Glomerular endothelial cell (primary cell): ENCODE data around the gene TFIP11. TPM values are rescaled to one million over a fixed set of nuclear protein-coding genes. Genes with fewer than 3 reads are reported as not detected.

Experiments
- DNase-seq: peaks from one replicate; pipeline ENCODE4 v3.0.0-alpha.2; 2011; ENCODE audit warnings: low read depth, low spot score; ENCODE audit errors: extremely low read depth
- total RNA-seq: library from RNA; depleted of rRNA; stranded (reverse); fragments of >200 nt; gene quantifications from 2 replicates; pipeline ENCODE4 v1.2.3, GENCODE V29; 2015

TFIP11 gene
- 19.8 and 29.0 TPM in 2 replicates for total RNA-seq

DNA sequence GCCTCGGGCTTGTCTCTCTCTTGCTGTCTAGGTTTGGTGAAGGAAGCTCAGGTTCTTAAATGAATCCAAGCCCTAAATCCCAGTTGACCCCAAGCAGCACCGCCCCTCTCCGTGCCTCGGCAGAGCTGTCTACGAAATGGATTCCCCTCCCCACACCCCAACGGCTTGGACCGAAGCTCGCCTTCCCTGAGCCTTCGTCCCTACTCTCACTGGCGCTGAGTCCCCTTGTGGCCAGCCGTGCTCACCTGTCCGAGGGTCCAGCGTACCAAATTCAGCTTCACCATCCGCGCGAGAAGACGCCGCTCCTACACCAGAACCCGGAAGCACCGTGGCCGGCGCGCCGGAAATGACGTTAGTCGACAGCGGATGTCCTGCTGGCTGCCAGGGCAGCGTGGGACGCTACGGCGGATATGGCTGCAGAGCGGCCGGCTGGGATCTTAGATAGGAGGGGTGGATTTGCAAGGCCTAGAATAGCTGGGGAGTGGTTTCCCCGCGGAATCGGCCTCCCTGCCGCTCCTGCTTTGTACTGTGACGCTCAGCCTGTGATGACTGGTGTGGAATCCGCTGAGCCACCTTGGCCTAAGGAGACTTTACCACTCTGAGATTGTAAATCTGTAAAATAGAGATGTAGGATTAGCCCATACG lies at the start of gene TFIP11:
Gene TFIP11 (minus strand): TSS at position 325 of the 645 bp plus-strand sequence. CDS start 2,201 bp downstream, outside the sequence.
- no peak for DNase-seq

DNA sequence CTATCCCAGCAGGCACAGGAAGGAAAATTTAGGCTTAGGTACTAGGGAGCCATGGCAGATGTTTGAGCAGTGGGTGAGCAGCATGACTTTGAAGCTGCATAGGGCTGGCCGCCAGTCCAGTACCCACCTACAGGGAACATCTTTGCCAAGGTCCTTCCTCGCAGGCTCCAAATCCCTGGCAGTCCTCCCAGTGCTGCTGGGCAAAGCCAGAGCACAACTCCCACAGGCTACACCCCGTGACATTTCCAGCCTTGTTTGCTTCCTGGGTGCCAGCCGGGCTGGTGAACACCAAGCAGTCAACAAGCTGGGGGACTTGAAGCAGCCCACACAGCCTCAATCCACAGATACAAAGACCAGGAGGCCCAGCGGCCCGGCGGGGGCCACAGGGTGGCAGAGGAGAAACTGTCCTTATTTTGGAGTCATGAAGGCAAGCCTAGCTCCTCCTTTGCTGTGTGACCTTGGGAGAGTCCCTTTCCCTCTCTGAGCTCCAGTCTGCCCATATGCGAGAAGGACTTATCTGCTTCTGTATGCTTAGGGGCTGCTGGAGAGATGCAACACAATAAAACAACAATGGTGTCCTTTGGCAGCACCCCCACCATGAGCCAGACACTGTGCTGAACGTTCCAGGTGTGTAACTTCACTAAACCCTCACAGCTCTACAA lies 49.6 kb upstream of the TFIP11 start:
- no peak for DNase-seq

DNA sequence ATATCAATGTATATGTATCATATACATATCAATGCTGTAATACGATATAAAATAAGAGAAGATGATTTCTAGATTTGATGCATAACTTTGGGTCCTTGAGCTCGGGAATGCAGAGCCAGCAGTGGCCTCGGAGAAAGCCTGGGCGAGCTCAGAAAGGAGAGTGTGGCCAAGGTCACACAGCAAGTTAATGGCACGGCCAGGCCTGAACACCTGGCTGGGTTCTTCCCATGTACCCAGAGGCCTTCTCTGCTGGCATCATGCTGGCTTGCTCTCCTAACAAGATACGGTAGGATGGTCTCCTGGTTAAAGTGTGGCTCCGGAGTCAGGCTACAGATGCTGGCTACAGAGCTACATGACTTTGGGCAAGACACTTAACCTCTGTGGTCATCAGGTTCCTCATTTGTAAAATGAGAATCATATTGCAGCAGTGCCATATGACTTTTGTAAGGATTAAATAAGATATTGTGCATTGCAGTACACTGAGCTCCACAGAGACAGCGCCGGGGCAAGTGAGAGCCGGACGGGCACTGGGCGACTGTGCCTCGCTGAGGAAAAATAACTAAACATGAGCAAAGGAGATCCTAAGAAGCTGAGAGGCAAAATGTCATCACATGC lies 47.8 kb upstream of the TFIP11 start:
- no peak for DNase-seq

DNA sequence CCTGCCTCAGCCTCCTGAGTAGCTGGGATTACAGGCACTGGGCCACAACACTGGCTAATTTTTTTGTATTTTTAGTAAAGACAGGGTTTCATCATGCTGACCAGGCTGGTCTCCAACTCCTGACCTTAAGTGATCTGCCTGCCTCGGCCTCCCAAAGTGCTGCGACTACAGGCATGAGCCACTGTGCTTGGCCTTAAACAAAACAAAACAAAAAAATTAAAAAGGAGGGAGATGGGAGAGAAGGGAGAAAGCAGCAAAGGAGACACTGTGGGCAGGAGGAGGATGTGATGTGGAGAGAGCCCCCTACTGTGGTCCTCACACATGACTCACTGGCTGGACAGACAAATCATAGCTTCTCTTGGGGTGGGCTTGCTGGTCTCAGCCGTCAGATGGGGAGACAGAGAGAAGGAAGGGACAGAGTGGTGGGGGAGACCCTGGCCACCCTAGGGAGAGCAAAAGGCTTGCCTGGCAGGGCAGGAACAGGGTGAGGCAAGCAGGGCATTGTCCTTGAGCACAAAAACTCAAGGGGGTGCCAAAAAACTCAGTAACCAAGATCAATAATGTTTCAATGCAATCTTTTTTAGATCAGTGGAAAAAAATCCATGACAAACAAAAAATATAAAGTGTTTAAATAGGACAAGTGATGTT lies 46.1 kb upstream of the TFIP11 start:
- DNase-seq = no peak

DNA sequence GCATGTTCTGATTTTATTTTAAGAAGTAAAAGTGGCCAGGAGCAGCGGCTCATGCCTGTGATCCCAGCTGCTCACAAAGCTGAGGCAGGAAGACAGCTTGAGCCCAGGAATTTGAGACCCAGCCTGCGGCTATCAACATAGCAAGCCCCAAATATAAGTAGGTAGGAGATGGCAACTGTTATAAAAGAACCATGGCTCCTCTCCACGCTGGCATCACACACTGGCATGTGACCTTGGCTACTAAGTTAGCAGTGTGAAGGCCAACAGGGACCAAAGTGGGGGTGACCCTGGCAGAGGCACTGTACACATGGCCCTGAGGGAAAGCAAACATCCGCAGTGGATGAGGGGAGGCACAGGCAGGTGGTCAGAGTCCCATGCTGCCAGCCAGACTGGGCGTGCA lies 44.6 kb upstream of the TFIP11 start:
- no peak for DNase-seq

DNA sequence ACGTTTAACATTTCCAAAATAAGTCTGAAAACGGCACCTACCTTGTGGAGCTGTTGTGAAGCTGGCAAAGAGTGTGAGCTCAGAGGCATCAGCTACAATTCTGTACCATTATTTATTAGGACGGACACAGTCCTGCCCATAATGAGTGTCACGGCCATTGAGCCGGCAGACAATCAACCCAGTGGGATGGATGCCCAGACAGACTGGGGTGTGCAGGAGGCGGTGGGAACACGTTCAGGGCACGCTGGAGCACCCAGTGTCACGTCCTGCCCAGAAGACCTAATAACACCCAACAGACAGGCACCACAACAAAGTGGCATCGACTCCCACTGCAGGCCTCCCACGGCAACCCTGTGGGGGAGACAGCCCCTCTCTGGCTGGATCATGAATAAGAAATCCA lies 43.2 kb upstream of the TFIP11 start:
- no peak for DNase-seq

DNA sequence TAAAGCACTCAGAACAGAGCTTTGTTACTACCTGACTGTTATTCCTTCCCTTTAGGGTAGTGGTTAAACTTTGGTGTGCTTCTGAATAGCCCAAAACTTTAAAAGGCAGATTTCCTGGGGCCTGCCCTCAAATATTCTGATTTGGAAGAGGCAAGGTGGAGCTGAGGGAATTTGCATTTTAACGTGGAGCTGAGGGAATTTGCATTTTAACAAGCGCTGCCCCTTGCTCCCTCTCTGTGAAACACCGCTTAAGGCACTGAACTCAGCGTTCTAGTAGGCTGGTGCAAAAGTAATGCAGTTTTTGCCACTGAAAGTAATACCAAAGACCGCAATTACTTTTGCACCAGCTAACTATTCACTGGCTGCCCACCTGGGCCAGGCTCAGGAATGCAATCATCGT lies 42.7 kb upstream of the TFIP11 start:
- DNase-seq = no peak

DNA sequence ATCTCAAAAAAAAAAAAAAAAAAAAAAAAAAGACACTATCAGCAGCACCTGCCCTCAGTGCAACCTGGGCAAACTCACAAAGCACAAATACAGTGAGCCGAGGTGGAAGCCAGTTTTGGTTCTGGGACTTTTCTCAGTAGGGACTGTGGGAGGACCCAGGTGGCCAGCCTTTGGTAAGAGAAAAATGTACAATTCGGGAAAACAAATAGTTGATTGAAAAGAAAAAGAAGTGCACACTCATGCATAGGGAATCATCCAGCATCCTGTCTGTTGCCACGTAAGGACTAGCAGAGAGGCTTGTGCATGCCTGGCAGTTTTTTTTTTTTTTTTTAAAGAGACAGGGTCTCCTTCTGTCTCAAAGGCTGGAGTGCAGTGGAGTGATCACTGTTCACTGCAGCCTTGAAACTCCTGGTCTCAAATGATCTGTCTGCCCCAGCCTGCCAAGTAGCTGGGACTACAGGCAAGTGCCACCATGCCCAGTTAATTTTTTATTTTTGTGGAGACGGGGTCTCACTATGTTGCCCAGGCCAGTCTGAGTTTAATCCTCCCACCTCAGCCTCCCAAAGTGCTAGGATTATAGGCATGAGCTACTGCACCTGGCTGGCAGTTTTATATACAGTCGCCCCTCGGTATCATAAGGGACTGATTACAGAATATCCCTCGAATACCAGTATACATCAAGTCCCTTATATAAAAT lies 40.9 kb upstream of the TFIP11 start:
- DNase-seq = no peak

DNA sequence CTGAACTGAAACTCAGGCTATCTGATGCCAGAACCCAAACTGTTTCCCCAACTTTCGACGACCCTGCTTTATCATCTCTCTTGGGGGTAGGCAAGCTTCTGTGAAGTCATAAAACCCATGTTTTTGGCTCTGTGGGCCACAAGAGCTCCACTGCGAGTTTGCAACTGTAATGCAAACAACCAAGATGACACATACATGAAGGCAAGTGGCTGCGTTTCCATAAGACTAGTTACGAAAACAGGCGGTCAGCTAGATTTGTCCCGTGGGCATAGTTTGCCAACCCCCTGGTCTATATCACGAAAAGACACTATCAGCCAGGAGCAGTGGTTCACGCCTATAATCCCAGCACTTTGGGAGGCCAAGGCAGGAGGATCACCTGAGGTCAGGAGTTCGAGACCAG lies 40.2 kb upstream of the TFIP11 start:
- no peak for DNase-seq

DNA sequence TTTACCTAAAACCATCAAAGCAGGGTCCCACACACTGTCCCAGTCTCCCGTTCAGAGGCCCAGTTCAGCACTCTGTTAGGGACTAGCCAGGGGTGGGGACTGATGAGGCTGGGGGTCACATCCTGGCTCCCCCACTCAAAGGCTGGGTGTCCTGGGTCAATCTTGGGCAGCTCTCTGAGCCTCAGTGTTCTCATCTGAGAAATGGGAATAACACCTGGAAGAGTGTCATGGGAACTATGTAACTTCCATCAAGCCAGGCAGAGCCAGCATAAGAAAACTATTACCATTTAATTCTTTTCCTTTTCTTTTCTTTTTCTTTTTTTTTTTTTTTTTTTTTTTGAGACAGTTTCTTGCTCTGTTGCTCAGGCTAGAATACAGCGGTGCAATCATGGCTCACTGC lies 39.3 kb upstream of the TFIP11 start:
- DNase-seq = no peak

DNA sequence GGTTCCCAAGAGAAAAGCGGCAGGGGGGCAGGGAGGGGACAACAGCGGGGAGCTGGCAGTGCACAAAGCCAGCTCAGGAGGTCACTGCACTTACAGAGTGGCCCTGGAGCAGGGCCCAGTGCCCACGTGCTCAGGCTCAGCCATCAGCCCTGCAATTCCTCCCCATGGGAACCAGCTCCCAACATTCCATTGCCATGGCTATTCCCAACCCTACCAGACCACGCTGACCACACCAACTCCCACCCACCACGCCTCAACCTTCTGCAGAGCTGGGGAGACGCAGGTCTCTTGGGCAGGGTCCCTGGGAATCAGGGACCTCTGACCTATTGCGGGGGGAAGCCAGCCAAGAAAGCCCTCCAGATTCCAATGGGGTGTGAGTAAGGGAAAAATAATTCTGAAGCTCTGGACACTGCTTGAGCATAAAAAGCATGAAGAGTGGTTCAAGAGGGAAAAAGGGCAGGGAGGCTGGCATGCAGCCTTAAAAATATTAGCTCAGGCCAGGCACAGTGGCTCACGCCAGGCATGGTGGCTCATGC lies 38.3 kb upstream of the TFIP11 start:
- DNase-seq = no peak

DNA sequence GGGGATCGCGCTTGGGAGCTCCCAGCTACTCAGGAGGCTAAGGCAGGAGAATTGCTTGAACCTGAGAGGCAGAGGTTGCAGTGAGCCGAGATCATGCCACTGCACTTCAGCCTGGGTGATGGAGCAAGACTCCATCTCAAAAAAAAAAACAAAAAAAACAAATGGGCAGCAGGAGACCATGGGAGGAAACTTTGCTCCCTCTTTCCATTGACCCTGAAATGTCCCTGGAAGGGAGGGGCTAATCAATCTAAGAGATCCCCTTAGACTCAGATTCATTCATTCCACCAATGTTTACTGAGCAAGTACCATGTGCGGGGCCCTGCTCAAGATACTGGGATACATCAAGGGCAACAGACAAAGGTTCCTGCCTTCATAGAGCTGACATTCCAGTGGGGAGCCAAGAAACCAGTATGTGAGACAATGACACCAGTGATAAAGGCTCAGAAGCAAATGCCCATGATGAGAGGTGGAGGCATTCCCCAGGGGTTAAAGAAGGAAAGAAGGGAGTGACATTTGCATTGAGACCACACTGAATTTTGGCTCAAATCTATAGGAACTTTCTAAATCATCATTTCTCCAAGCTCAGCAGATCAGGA lies 37.7 kb upstream of the TFIP11 start:
- no peak for DNase-seq

DNA sequence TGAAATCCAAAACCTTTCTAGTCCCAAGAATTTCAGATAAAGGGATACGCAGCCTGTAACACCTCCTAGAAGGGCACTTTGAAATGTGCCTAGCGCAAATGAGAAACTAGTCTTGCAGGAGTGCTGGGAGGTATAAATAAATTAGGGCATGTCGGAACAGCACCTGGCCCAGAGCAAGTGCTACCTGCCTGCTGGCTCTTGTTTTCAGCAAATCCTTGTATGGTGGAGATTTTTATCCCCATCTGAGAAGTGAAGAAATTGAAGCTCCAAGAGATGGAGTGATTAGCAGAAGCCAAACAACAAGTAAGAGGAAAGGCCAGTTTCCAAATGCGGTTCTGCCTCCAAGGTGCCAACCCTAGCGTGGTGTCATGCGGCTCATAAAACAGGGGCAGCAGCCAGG lies 36.7 kb upstream of the TFIP11 start:
- no peak for DNase-seq

DNA sequence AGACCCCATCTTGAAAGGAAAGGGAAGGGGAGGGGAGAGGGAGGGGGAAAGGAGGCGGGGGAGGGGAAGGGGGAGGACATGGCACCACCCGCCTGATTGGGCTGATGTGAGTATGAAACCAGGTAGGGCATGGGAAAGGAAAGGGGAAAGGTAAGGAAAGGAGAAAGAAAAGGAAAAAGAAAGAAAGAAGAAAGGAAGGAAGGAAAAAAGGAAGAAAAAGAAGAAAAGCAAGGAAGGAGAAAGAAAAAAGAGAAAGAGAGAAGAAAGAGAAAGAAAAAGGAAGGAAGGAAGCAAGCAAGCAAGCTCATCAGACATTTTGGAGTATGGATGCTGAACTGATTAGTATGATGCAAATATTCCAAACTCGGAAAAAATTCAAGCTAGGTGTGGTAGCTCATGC lies 36.0 kb upstream of the TFIP11 start:
- DNase-seq = no peak

DNA sequence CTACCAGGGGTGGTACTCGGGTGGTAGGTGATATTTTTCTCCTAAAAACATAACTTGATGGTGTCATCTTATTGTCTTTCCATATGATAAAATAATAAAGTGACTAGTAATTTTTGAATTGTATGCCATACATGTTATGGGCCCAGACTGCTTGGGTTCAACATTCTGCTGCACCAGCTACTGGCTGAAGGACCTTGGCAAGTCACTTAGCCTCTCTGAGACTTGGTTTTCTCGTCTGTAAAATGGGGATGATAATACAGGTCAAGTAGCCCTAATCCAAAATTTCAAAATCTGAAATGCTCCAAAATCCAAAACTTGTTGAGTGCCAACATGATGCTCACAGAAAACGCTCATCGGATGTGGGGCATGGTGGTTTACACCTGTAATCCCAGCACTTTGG lies 35.6 kb upstream of the TFIP11 start:
- DNase-seq = no peak

DNA sequence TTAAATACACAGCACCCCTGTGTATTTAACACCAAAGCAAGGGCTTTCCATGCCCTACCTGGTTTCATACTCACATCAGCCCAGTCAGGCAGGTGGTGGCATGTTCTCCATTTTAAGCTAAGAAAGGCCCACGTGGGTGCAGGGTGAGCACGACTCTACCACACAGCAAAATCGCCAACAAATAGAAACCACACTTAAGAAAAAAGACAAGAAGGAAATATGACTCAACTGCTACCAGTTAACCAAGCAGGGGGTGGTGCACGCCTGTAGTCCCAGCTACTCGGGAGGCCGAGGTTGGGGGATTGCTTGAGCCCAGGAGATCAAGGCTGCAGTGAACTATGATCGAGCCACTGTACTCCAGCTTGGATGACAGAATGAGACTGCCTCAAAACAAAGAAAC lies 35.2 kb upstream of the TFIP11 start:
- no peak for DNase-seq

DNA sequence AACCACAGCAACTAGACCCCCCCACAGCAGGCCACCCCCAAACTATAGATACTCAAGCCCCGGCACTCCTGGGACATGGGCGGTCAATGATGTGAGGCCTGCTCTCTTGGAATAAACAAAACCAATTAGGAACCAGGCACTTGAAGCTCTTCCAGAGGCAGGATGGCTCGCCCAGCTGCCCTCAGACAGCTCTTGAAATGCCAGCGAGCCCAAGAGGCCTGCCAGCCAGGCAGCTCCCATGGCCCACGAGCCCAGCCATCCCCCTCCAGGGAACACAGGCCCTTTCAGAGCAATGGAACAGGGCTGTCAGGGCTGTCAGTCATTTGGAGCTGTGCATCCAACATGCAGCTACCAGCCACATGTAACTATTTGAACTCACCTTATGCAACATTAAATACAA lies 34.0 kb upstream of the TFIP11 start:
- DNase-seq = no peak

DNA sequence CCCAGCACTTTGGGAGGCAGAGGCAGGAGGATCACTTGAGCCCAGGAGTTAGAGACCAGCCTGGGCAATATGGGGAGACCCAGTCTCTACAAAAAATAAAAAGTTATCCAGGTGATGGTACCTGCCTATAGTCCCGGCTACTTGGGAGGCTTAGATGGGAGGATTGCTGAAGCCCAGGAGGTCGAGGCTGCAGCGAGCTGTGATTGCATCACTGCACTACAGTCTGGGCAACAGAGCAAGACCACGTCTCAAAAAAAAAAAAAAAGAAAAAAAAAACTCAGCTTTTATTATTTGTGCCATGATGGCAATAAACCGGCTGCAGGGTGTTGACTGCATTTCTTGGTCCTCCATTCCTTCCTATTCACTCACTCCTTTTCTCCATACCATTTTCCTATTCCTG lies 33.6 kb upstream of the TFIP11 start:
- no peak for DNase-seq

DNA sequence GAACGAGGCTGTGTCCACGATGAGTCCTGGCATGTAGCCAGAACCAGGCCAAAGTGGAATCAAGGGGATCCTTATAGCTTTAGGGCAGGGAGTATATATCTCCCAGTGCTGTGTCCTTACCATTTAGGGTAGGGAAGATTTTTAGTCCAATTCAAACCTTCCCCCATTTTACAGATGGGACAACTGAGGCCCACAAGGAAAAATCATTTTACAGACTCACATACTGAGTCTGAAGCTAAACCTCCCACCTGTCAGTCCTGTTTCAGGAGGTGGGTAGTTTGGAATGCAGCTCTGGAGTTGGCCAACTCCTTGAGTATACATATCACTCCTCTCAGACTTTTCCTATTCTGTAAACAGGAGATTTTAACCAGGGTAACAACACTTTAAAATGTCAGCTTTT lies 33.1 kb upstream of the TFIP11 start:
- DNase-seq = no peak

DNA sequence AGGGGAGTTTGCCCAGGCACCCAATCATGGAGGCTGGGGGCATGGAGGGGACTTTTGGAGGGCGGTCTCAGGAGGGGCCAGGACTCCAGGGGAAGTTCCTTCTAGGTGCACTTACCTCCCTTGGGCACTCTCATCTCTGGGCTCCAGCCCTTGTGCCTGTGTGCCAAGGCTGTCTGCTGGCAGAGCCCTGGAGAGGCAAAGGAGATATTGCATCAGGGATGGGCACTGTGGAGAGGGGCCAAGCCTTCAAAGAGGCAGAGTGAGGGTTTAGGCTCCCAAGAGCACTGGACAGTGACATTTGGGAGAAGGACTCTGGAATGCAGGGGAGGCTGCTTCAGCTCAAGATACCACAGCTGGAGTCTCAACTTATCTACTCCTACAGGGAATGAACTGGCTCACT lies 32.2 kb upstream of the TFIP11 start:
- DNase-seq = no peak

DNA sequence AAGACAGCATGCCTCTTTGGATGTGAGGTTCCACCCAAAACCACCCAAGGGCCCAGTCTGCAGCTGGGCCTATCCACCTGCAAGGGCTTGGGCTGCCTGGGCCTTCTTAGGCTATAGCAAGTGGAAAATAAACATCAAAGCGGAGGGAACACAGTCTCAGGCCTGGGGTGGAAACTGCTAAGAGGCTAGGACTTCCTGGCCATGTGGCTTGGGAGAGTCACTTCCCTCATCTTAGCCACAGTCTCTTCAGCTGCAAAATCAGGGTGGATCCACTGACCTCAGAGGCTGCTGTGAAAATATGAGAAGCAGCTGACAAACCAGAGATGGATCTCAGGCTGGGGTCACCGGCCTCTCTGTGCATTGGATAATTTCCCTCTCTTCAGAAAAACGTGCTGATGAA lies 30.6 kb upstream of the TFIP11 start:
- DNase-seq = no peak
